Measurements from ENCODE around the gene FAHD2A.
"Not testable (repeated sequence)": the region's sequence is repeated elsewhere in the genome, so short reads cannot be mapped to it uniquely, and the experiment has no call there.

FAHD2A gene

DNA sequence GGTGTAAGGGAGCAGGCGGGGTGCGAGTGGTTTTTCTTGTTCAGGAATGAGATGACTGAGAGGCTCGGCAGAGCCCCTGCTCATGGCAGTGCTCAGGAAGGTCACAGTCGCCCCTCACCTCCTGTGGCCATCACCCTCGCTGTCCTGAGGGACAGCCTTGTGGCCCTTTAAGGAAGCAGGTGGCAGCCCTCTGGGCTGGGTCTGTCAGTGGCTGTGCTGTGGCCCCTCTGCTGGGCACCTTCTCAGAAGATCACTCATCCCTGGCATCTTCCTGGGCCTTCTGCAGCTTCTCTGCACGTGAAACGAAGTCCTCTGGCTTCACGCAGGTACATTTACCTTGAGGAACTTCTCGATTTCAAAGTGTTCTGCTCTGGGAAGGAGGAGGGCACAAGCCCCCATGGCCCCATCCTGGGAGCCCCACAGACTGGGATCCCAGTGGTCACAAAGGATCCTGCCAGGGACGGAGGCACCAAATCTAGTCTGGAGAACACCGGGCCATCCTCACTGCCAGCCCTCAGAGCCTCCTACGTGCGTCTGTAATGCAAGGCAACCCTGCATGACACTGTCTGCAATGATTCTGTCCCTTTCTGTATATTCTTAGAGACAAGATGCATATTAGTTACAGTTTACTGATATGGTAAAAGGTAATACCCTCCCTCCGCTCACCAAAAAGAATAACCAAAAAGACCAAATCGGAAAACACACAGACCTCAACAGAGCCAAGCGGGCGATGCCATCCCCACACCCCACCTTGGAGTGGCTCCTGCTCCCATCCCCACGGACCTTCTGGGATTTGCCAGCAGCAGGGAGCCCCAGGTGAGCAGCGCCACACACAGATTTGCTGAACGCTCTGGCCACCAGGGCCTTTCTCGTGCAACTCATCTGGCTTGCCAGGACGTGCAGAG lies 25.9 kb upstream of the FAHD2A start:
- no peak for DNase-seq

DNA sequence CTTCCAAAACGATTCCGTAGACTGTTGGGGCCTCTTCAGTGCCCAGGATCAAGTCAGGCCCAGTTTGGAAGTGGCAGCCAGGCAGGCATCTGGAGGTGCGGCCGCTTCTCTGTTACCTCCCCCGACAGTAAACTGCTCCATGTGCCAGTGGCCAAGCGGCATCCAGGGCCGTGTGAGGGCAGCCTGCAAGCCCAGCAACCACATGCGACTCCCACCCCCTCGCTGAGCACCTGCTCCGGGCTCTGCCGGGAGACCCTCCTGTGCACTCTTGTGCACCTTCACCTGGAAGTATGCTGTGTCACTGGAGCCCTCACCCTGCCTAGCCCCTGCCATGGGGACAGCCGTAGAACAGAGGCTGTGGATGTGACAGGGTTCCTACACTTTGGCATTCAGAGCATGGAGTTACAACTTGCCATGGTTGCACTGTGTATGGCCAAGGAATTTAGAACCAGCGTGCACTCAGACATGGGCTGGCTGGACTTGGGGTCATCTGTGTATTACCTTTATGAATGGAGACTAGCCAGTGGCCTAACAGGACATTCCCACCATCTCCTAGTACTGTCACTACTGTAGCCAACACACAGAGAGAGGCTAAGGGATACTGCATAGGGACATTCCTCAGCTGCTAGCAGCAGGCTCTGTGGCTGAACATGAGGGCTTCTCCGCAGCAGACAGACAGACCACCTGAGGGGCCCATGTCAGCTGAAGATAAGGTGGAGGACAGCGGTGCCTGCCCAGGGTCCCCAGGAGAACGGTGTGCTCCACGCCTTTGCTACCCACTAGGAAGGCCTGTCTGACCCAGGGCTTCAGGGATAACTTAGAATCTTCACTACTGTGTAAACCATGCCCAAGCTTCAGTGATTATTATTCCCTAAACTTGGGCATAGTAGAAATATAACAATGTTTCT lies 25.0 kb upstream of the FAHD2A start:
- no peak for DNase-seq

DNA sequence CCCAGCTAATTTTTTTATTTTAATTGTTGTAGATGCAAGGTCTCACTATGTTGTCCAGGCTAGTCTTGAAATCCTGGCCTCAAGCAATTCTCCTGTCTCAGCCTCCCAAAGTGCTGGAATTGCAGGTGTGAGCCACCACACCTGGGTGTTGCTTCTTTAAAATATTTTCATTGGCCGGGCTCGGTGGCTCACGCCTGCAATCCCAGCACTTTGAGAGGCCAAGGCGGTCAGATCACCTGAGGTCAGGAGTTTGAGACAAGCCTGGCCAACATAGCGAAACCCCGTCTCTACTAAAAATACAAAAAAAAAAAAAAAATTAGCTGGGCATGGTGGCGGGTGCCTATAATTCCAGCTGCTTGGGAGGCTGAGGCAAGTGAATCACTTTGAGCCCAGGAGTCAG lies 24.2 kb upstream of the FAHD2A start:
- not testable (repeated sequence) for DNase-seq

DNA sequence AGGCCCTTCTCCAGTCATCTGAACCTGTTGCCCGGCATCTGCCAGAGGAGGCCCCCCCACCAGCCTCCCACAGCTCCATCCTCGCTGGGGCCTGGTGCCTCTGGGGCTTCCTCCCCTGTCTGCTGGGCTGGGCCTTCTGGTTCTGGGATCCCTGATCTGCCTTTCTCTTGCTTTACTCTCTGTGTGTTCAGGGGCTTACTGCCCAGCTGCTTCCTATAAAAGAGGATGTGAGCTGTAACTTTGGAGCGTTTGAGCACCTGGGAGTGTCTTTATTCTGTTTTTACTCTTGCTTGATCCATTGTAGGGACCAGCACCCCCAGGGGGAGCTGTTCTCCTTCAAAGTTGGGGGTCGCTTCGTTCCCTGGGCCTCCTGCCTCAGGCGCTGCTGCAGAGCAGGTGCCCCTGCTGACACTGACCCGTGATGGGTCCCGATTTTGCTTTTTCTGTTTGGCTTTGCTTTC lies 23.1 kb upstream of the FAHD2A start:
- DNase-seq = no peak

DNA sequence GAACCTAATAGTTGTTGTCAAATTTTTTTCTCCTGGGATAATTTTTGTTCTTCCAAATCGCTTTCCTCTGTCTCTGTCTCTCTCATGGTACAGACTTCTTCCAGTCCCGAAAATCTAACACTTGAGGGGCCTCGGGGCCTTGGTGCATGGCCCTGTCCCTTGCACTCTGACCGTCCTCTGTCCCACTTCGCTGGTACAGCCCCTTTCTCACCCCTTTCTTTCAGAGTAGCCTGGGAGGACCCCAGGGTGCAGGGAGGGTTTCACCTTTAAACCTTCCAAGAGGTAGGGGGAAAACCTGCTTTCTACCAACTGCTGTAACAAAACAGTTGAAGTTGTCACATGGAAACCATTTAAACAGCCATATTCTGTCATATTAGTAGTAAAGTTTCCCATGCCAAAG lies 22.2 kb upstream of the FAHD2A start:
- no peak for DNase-seq

DNA sequence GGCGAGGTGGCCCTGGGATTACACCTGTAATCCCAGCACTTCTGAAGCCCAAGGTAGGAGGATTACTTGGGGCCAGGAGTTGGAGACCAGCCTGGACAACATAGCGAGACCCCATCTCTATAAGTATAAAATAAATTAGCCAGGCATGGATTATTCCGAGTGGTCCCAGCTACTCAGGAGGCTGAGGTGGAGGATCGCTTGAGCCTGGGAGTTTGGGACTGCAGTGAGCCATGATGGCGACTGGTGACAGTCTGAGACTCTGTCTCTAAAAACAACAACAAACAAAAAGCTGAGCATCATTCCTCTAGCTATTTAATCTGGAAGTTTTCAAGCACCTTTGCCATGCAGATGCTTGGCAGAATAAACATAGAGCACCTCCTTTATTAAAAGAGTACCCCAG lies 21.8 kb upstream of the FAHD2A start:
- no peak for DNase-seq

DNA sequence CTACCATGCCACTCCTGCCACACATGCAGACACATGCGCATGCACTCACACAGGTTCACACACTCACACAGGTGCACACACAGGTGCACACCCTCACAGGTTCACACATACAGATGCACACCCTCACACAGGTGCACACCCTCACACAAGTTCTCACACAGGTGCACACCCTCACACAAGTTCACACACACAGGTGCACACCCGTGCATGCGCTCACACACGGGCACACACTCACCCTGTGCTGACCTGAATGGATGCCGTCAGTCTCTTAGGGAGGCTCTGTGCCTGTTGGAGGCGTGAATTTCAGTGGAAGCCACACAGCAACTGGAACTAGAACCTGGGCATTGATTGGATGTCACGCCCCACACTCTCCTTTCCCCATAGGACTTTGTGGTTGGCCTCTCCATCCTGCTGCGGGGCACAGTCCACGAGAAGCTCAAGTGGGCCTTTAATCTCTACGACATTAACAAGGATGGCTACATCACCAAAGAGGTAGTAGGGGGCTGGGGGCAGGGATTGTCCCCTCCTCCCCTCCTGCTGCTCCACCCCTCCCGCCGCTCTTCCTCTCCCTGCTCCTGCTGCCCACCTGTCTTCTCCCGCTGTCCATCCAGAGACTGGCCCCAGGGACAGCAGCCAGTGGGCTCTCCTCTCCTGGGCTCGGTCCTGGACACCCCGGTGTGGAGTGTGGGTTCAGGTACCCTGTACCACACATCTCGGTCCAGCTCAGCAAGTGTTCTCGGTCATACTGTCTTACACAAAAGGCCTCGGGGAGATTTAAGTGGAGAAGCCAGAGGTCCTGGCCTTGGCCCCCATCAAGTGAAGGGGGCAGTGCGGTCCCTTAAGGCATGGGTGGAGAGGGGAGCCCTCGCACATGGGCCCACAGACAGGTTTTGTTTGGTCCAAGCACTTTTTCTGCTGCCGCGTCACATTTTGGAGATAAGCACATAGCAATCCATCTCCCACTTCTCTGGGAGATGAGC lies 21.0 kb upstream of the FAHD2A start:
- DNase-seq = no peak

- DNase-seq = no peak
These were observed 20.3 kb upstream of the FAHD2A start for GRCh38 chr2:95382192-95382591.

DNA sequence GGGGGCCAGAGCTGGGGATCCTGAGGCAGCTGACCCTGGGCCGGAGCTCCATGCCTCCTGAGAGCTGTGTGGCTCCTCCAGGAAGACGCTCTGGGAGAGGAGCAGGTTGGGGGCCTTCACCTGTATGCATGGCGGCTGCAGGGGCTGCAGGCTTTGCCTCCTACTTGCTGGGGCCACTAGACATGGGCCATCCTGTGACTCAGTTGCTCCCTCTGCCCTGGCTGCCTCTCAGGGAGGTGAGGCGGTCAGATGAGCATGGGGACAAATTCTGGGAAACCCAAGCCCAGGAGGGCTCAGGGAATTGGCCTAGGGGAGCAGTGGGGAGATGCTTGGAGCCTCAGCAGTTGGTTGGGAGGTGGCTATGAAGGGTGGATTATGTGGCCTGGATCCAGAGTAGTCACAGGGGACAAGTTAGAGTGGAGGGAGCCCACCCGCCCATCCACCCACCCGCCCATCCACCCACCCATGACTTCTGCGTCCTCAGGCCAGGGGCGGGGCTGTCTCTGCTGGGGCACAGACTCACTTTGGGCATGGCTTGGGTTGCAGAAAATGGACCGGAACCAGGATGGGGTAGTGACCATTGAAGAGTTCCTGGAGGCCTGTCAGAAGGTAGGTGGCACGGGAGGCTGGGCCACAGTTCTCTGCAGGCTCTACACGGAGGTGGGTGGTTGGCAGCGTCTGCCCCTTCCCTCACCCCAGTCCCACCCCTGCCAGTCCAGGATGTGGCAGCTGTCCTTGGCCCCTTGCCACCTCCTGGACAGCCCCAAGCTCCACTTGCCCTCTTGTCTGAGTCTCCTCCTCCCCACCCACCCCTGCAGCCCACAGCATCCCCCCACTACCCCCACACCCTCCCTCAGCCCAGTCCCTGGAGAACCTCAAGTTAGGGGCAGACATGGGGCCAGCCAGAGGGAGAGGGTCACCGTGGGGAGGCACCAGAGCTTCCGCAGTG lies 19.5 kb upstream of the FAHD2A start:
- DNase-seq = no peak

GRCh38 chr2:95383635-95384027 lies 18.9 kb upstream of the FAHD2A start:
- no peak for DNase-seq

DNA sequence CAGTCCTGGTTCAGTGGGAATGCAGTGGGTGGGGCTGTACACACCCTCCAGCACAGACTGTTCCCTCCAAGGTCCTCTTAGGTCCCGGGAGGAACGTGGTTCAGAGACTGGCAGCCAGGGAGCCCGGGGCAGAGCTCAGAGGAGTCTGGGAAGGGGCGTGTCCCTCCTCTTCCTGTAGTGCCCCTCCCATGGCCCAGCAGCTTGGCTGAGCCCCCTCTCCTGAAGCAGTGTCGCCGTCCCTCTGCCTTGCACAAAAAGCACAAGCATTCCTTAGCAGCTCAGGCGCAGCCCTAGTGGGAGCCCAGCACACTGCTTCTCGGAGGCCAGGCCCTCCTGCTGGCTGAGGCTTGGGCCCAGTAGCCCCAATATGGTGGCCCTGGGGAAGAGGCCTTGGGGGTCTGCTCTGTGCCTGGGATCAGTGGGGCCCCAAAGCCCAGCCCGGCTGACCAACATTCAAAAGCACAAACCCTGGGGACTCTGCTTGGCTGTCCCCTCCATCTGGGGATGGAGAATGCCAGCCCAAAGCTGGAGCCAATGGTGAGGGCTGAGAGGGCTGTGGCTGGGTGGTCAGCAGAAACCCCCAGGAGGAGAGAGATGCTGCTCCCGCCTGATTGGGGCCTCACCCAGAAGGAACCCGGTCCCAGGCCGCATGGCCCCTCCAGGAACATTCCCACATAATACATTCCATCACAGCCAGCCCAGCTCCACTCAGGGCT lies 17.5 kb upstream of the FAHD2A start:
- no peak for DNase-seq

DNA sequence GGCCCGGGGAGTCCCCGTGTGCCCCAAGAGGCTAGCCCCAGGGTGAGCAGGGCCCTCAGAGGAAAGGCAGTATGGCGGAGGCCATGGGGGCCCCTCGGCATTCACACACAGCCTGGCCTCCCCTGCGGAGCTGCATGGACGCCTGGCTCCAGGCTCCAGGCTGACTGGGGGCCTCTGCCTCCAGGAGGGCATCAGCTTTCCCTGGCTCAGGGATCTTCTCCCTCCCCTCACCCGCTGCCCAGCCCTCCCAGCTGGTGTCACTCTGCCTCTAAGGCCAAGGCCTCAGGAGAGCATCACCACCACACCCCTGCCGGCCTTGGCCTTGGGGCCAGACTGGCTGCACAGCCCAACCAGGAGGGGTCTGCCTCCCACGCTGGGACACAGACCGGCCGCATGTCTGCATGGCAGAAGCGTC lies 16.9 kb upstream of the FAHD2A start:
- no peak for DNase-seq

DNA sequence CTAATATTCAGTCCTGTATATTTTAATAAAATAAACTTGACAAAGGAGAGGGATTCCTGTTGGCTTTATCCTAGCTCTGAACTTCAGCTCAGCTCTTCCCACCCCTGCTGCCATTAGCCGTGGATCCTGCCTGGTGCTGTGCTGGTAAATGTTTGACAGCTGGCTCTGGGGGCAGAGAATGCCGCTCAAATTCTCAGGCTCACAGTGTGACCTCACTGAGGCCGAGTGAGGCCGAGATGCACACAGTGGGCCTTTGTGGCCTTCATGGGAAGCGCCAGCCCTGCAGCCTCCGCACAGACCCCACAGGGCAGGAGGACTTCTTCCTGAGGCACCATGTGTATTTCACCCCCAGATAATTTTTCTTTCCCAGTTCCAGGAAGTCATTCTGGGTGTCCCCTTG lies 16.5 kb upstream of the FAHD2A start:
- no peak for DNase-seq

GRCh38 chr2:95387358-95387757 lies 15.2 kb upstream of the FAHD2A start:
- no peak for DNase-seq

GRCh38 chr2:95388091-95388692 lies 14.3 kb upstream of the FAHD2A start:
- DNase-seq = no peak

DNA sequence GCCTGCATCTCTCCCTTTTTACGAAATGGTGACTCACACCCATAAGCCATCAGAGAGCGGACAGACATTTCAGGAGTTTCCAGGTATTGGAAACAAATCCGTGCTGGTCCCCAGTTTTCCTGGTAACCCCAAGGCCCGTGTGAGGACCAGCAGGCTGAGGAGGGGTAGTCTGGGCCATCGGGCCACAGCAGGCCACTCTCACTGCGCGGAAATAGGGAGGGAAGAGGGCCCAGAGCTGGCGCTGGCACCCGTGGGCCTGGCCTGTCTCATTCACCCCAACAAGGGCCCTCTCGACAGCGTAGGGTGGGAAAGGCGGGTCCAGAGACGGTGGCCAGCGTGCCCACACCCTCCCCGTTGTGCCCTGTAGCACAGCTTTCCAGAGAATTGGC lies 13.7 kb upstream of the FAHD2A start:
- DNase-seq = no peak

DNA sequence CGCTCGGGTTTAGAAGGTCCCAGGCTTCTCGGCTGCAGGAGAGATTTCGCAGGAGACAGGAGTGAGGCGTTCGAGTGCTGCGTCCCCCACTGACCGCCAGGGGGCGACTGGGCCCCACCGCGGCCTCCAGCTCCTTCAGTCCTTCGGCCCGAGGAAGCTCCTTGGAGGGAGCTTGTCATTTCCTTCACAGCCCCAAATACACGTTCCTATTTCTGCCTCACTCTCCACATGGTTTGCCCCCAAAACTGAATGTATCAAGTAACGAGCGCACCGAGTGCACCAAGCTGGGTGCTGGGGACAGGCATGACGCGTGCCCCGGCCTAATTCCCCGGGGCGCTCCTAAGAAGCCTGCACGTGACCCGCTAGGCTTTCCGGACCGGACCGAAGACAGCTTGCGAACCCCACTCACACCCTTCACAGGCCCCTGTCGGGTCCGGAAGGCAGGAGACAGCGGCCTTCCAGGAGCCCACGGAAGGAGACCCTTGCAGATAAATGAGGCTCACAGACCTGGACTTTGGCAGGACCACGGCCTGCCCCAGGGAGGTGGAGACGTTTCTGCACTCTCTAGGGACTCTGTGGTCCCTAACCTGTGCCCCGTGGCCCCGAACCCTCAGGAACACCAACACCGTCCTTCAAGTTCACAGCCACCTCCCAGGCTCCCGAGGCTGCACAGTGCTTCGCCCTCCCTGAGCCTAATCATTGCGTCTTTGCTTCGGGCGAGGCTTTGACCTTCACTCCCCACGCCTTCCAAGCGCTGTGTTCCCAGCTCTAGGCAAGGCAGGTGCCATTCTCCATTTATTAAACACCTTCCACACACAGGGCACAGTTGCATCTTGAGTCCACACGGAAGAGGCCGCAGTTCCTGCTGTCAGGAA lies 13.0 kb upstream of the FAHD2A start:
- peak; percentile 25 to 51 for DNase-seq

- DNase-seq = no peak
These were observed 12.1 kb upstream of the FAHD2A start for GRCh38 chr2:95390272-95390880.

- DNase-seq = no peak
These were observed 11.6 kb upstream of the FAHD2A start for GRCh38 chr2:95390881-95391321.
